Fibroblast of upper back skin (primary cell): ENCODE measurements around the gene EDNRA.

ENCODE experiments used
- DNase-seq: peaks from one replicate; pipeline ENCODE4 v3.0.0-alpha.2; 2013

The EDNRA gene

DNA sequence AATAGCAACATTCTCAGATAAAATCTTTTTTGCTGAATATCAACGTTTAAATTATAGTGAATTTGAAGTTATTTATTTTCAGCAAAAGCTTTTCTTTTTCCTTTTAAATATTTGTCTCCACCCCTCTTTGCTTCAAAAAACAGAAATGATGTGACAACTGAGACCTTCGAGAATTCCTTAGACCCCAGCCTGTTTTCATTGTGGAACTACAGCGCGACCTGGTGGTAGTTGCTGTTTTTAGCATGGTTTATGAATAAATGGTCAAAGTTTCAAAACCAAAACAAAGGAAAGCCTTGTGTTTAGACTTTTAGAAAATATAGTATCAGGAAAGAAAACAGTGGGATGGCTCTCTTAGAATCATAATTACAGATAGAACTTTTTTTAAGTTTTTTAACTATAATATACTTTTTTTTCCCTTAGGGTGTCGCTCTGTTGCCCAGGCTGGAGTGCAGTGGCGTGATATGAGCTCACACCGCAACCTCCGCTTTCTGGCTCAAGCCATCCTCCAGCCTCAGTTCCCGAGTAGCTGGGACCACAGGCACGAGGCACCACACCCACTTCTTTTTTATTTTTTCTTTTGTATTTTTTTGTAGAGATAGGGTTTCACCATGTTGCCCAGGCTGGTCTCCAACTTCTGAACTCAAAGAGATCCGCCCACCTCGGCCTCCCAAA, 109.5 kb downstream of the EDNRA start:
- DNase-seq = peak; percentile 69

DNA sequence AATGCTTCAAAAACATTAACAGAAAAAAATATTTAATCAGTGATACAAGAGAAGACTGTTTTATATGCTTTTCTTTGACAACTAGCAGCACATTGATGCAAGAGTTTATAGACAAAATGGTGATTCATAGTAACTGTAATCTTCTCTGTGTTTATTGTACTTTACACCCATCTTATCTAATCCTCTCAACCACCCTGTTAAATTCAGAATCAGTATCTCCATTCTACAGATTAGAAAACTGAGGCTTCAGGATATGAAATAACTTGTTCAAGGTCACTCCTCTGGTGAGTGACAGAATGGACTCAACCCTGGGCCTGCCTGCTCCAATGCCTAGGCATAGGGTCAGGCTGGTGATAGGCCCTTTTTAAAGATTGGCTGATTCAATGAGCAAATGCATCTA, 110.2 kb downstream of the EDNRA start:
- no peak for DNase-seq

GRCh38 chr4:147594107-147594506, 113.2 kb downstream of the EDNRA start:
- DNase-seq = no peak
